Activated CD8-positive, alpha-beta T cell treated with anti-CD3 and anti-CD28 coated beads for 36 hours (primary cell): ENCODE data around the gene PDSS2. TPM values are rescaled to one million over a fixed set of nuclear protein-coding genes. Genes with fewer than 3 reads are reported as not detected.

Experiments used
- ATAC-seq: fragments of 200-7000 bp; cut with Tn5 transposase; one replicate; pipeline ENCODE4 v1.10.0; 2021; ENCODE audit warnings: mild to moderate bottlenecking, moderate library complexity
- CTCF ChIA-PET: fragments of 350-600 bp; sonication (Branson Sonifier 250); formaldehyde crosslinking; loops from one replicate; lab custom pipeline; 2021; ENCODE audit warnings: antibody characterized with exemption; lab: Charles Lee
- POLR2A ChIA-PET: fragments of 350-600 bp; sonication (Branson Sonifier 250); formaldehyde crosslinking; loops from one replicate; lab custom pipeline; 2021; ENCODE audit warnings: antibody characterized with exemption; lab: Charles Lee
- DNase-seq: peaks from one replicate; pipeline ENCODE4 v3.0.0-alpha.2; 2020
- H3K27ac Mint-ChIP-seq: one replicate; pipeline ENCODE4 v1.8.0; 2021; ENCODE audit warnings: mild to moderate bottlenecking, mixed read lengths
- H3K27me3 Mint-ChIP-seq: one replicate; pipeline ENCODE4 v1.8.0; 2021; ENCODE audit warnings: mixed read lengths
- H3K36me3 Mint-ChIP-seq: one replicate; pipeline ENCODE4 v1.8.0; 2021; ENCODE audit warnings: low read depth, mixed read lengths
- H3K4me1 Mint-ChIP-seq: one replicate; pipeline ENCODE4 v1.8.0; 2021; ENCODE audit warnings: low read depth, mixed read lengths
- H3K4me3 Mint-ChIP-seq: one replicate; pipeline ENCODE4 v1.8.0; 2021; ENCODE audit warnings: mild to moderate bottlenecking, moderate library complexity, mixed read lengths
- H3K9me3 Mint-ChIP-seq: one replicate; pipeline ENCODE4 v1.8.0; 2021; ENCODE audit warnings: mixed read lengths
- CTCF ChIP-seq: fragments of 200-600 bp; IDR thresholded peaks from one replicate; pipeline ENCODE4 v1.8.0; 2022; ENCODE audit warnings: antibody characterized with exemption, mild to moderate bottlenecking
- intact Hi-C: fragments of 100-400 bp; cut with micrococcal nuclease; formaldehyde crosslinking; loops from one replicate; pipeline ENCODE4 v1.10.0; 2022
- total RNA-seq, 2 experiments: library from RNA; stranded (reverse); gene quantifications; one replicate each; pipeline ENCODE4 v1.2.3, GENCODE V29; 2021

Gene PDSS2
- total RNA-seq, 2 experiments from 2014 or later: 13.2 to 14.8 TPM

- DNase-seq: no peak
- Mint-ChIP-seq H3K27ac (no peak overlapping the region), H3K36me3 (no peaks in the 10 kb centered on the region), H3K4me1 (no peaks in the 10 kb centered on the region), H3K9me3 (no peaks in the 10 kb centered on the region), H3K27me3 (no peaks in the 10 kb centered on the region), H3K4me3 (no peak overlapping the region)
- POLR2A ChIA-PET: no interaction called here
- no peak for ATAC-seq
- TF ChIP-seq CTCF: no peak
- CTCF ChIA-PET: no interaction called here
- intact Hi-C loops: no loop called here
Measured at GRCh38 chr6:107128577-107128976, 330.8 kb downstream of the PDSS2 start.

- ATAC-seq (no peak), DNase-seq (no peak)
- H3K4me1 Mint-ChIP-seq: no peaks in the 10 kb centered on the region
- H3K4me3 Mint-ChIP-seq: no peak overlapping the region
- intact Hi-C loops: no loop called here
- H3K9me3 Mint-ChIP-seq: no peaks in the 10 kb centered on the region
- ChIA-PET CTCF (no interaction called here), POLR2A (no interaction called here)
- no peaks in the 10 kb centered on the region for H3K27me3 Mint-ChIP-seq
- H3K36me3 Mint-ChIP-seq: no peaks in the 10 kb centered on the region
- no peak for TF ChIP-seq CTCF
- H3K27ac Mint-ChIP-seq: no peak overlapping the region
Measured at GRCh38 chr6:107128175-107128574, 331.2 kb downstream of the PDSS2 start.

GRCh38 chr6:107125771-107126170 lies 333.6 kb downstream of the PDSS2 start:
- CTCF ChIA-PET: interaction anchor here (1.1 kb wide), 1 partner anchor 529 kb away, joined by 3 read pairs; no protein-coding TSS in a partner anchor

GRCh38 chr6:107124934-107125348 lies 334.4 kb downstream of the PDSS2 start:
- ChIA-PET POLR2A (interaction anchor here (1.3 kb wide), 1 partner anchor 10 kb away, joined by 3 read pairs; the partner anchor contains the start of gene BEND3), CTCF (interaction anchor here (1.1 kb wide), 1 partner anchor 530 kb away, joined by 3 read pairs; no protein-coding TSS in a partner anchor)
- Mint-ChIP-seq H3K4me3 (no peak overlapping the region), H3K27ac (no peak overlapping the region), H3K36me3 (no peaks in the 10 kb centered on the region), H3K4me1 (no peaks in the 10 kb centered on the region), H3K9me3 (no peaks in the 10 kb centered on the region), H3K27me3 (no peaks in the 10 kb centered on the region)
- peak; percentile 3 for DNase-seq
- TF ChIP-seq CTCF: no peak
- peak; percentile 78 for ATAC-seq
- intact Hi-C loops: no loop called here

More at GRCh38 chr6:107125771-107126170, 333.6 kb downstream of the PDSS2 start:
- POLR2A ChIA-PET: no interaction called here
- Mint-ChIP-seq H3K4me1 (no peaks in the 10 kb centered on the region), H3K4me3 (no peak overlapping the region), H3K27me3 (no peaks in the 10 kb centered on the region), H3K9me3 (no peaks in the 10 kb centered on the region), H3K27ac (no peak overlapping the region), H3K36me3 (no peaks in the 10 kb centered on the region)
- intact Hi-C loops: no loop called here
- no peak for TF ChIP-seq CTCF
- no peak for ATAC-seq
- no peak for DNase-seq

- no peak for ATAC-seq
- CTCF ChIA-PET: interaction anchor here (0.5 kb wide), 1 partner anchor 349 kb away, joined by 3 read pairs; no protein-coding TSS in a partner anchor
- H3K9me3 Mint-ChIP-seq: no peaks in the 10 kb centered on the region
- no peak overlapping the region for H3K4me3 Mint-ChIP-seq
- H3K4me1 Mint-ChIP-seq: no peaks in the 10 kb centered on the region
- no peak for TF ChIP-seq CTCF
- no peak overlapping the region for H3K27ac Mint-ChIP-seq
- POLR2A ChIA-PET: no interaction called here
- intact Hi-C loops: no loop called here
- no peaks in the 10 kb centered on the region for H3K36me3 Mint-ChIP-seq
- DNase-seq: no peak
- no peaks in the 10 kb centered on the region for H3K27me3 Mint-ChIP-seq
Measured at GRCh38 chr6:107123501-107123900, 335.9 kb downstream of the PDSS2 start.
